Osteocyte (in vitro differentiated cells): ENCODE measurements around the gene FOXJ2. TPM values are rescaled to one million over a fixed set of nuclear protein-coding genes. Genes with fewer than 3 reads are reported as not detected.
"Not testable (repeated sequence)": the region's sequence is repeated elsewhere in the genome, so short reads cannot be mapped to it uniquely, and the experiment has no call there.

Source experiments
- DNase-seq: peaks from one replicate; pipeline ENCODE4 v3.0.0; 2021; ENCODE audit warnings: mixed read lengths; ENCODE audit not compliant: unreplicated experiment; ENCODE audit errors: extremely low spot score
- H3K27ac Mint-ChIP-seq: one replicate; pipeline ENCODE4 v1.8.0; 2021; ENCODE audit warnings: mild to moderate bottlenecking, mixed read lengths; ENCODE audit not compliant: unreplicated experiment
- H3K27me3 Mint-ChIP-seq: one replicate; pipeline ENCODE4 v1.8.0; 2021; ENCODE audit warnings: mixed read lengths; ENCODE audit not compliant: unreplicated experiment
- H3K36me3 Mint-ChIP-seq: one replicate; pipeline ENCODE4 v1.8.0; 2021; ENCODE audit warnings: mixed read lengths; ENCODE audit not compliant: unreplicated experiment
- H3K4me1 Mint-ChIP-seq: one replicate; pipeline ENCODE4 v1.8.0; 2021; ENCODE audit warnings: mixed read lengths; ENCODE audit not compliant: unreplicated experiment
- H3K4me3 Mint-ChIP-seq: one replicate; pipeline ENCODE4 v1.8.0; 2021; ENCODE audit warnings: mild to moderate bottlenecking, moderate library complexity, mixed read lengths; ENCODE audit not compliant: unreplicated experiment
- H3K9me3 Mint-ChIP-seq: one replicate; pipeline ENCODE4 v1.8.0; 2021; ENCODE audit warnings: mixed read lengths; ENCODE audit not compliant: unreplicated experiment
- long read RNA-seq: library from polyadenylated mRNA; unstranded; transcript quantifications from one replicate; pipeline ENCODE4 v2.0.0, GENCODE V29; 2021
- total RNA-seq: library from RNA; stranded (reverse); gene quantifications from 2 replicates; pipeline ENCODE4 v1.2.1, GENCODE V29; 2021
- TF ChIP-seq, protein P1 (sequence below): fragments of 200-600 bp; sonication (generic); IDR thresholded peaks from 2 replicates; pipeline ENCODE4 v1.5.0; 2021; ENCODE audit warnings: antibody characterized with exemption, mild to moderate bottlenecking, moderate library complexity

FOXJ2 gene
- total RNA-seq, result 20.3 and 21.4 TPM in 2 replicates
- long read RNA-seq, partial matches to known transcripts, result 12 of 13 reads
- long read RNA-seq, other reads (novel, unspliced or antisense), result 1 of 13 reads

DNA sequence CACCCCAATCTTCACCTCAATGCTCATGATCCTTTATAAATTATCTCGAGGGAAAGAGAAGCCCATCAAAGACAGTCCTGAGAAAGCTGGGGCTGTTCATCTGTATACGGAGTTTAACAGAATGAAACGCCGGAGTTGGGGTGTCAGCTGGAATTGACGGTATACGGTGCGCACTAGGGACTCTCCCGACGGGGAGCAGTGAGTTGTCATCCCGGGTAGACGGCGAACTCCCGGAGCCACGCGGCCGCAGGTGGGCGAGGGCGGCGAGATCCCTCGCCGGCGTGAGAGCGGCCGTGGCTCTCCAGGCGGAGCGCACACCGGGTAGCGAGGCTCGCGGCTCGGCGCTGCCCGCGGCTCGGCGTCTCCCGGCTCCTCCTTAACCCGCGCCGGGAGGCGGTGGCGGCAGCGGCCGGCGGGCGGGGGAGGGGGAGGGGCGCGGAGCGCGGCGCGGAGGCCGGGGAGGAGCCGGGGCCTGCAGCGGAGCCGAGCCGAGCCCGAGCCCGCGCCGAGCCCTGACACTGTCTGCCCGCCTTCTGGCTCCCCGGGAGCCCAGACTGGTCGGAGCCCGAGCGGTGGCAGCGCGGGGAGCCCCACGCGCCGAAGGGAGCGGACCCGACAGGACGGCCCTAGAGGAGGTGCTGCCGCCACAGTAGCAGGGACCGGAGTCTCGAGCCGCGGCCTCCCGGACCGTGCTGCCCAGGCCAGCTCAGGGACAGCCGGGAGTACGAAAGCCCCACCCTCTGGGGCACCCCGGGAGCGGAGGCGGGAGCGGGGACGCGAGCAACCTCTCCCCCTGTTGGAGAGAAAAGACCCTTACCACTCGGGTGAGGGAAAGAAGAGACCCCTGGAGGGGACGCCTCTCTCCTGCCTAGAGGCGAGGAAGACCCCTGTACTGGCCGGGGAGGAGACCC lies at the start of gene FOXJ2:
Gene FOXJ2, plus strand, starts transcription at position 475 of the 911 bp plus-strand sequence. CDS start 7,117 bp downstream, outside the sequence.
- TF ChIP-seq, protein P1, sequence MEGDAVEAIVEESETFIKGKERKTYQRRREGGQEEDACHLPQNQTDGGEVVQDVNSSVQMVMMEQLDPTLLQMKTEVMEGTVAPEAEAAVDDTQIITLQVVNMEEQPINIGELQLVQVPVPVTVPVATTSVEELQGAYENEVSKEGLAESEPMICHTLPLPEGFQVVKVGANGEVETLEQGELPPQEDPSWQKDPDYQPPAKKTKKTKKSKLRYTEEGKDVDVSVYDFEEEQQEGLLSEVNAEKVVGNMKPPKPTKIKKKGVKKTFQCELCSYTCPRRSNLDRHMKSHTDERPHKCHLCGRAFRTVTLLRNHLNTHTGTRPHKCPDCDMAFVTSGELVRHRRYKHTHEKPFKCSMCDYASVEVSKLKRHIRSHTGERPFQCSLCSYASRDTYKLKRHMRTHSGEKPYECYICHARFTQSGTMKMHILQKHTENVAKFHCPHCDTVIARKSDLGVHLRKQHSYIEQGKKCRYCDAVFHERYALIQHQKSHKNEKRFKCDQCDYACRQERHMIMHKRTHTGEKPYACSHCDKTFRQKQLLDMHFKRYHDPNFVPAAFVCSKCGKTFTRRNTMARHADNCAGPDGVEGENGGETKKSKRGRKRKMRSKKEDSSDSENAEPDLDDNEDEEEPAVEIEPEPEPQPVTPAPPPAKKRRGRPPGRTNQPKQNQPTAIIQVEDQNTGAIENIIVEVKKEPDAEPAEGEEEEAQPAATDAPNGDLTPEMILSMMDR, result peak; percentile 33
- no peaks in the 10 kb centered on the region for H3K27me3 Mint-ChIP-seq
- H3K4me1 Mint-ChIP-seq, result peaks cover 50% of the 10 kb centered on the region
- peak within 1 kb of the TSS; percentile 87 for H3K4me3 Mint-ChIP-seq
- DNase-seq, result peak; percentile 93
- H3K9me3 Mint-ChIP-seq, result no peaks in the 10 kb centered on the region
- H3K36me3 Mint-ChIP-seq, result peaks cover 4% of the 10 kb centered on the region
- peak within 1 kb of the TSS; percentile 85 for H3K27ac Mint-ChIP-seq

DNA sequence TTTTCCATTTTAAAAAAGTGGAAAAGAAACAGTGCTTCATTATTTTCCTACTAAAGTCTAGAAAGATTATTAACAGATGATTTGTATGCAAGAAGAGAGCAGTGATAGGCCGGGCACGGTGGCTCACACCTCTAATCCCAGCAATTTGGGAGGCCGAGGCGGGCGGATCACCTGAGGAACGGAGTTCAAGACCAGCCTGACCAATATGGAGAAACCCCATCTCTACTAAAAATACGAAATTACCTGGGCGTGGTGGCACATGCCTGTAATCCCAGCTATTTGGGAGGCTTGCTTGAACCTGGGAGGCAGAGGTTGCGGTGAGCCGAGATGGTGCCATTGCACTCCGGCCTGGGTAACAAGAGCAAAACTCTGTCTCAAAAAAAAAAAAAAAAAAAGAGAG lies 49.5 kb upstream of the FOXJ2 start:
- not testable (repeated sequence) for H3K4me3 Mint-ChIP-seq, H3K36me3 Mint-ChIP-seq, DNase-seq, H3K27me3 Mint-ChIP-seq, H3K4me1 Mint-ChIP-seq, H3K27ac Mint-ChIP-seq, H3K9me3 Mint-ChIP-seq

DNA sequence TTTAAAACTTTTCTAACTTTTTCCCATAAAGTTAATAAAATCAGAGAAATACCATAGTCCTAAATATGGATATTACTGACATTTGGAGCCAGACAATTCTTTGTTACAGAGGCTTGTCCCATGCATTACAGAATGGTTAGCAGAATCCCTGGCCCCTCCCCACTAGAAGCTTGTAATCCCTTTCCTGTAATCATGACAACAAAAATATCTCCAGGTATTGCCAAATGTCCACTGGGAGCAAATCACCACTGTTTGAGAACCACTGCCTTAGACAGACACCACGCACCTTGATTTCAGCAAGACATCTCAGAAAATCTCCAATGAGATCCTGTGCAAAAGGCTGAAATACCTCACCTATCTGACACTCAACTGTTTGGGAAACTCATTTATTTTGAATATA lies 49.1 kb upstream of the FOXJ2 start:
- DNase-seq, H3K4me3 Mint-ChIP-seq, H3K9me3 Mint-ChIP-seq, H3K4me1 Mint-ChIP-seq, H3K27ac Mint-ChIP-seq, H3K27me3 Mint-ChIP-seq, H3K36me3 Mint-ChIP-seq: not testable (repeated sequence)

DNA sequence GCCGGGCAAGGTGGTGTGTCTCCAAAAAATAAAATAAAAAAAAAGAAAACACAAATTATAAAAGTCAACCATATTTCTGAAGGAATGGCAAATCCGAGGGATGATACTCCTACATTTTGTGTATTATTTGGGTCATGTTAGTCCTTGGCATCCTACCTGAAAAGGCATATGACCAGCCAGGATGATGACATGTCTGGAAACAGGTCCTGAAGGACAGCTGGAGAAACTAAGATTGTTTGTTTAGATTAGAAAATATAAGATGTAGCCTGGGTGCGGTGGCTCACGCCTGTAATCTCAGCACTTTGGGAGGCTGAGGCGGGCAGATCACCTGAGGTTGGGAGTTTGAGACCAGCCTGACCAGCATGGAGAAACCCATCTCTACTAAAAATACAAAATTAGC lies 47.6 kb upstream of the FOXJ2 start:
- no peaks in the 10 kb centered on the region for H3K9me3 Mint-ChIP-seq
- no peaks in the 10 kb centered on the region for H3K36me3 Mint-ChIP-seq
- no peak overlapping the region for H3K4me3 Mint-ChIP-seq
- no peaks in the 10 kb centered on the region for H3K27me3 Mint-ChIP-seq
- DNase-seq, result no peak
- H3K27ac Mint-ChIP-seq, result no peak overlapping the region
- peaks cover 2% of the 10 kb centered on the region for H3K4me1 Mint-ChIP-seq
- TF ChIP-seq, protein P1, result no peak

DNA sequence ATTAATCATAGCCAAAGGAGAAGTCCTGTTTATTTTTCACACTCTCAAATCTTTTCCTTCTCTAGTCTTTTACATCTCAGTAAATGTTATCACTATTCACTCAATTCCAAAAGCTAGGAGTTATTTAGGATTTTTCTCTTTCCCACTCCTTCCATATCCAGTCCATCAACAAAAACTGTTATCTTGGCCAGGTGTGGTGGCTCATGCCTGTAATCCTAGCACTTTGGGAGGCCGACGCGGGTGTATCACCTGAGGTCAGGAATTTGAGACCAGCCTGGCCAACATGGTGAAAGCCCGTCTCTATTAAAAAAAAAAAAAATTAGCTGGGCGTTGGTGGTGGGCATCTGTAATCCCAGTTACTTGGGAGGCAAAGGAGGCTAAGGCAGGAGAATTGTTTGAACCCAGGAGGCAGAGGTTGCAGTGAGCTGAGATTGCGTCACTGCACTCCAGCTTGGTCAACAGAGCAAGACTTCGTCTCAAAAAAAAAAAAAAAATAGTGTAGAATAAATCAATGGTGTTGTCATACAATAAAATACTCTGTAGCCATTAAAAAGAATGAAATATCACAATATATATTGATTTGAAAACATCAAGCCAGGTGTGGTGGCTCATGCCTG lies 46.6 kb upstream of the FOXJ2 start:
- Mint-ChIP-seq H3K27me3 (no peaks in the 10 kb centered on the region), H3K36me3 (no peaks in the 10 kb centered on the region)

More for the DNA sequence above, 46.6 kb upstream of the FOXJ2 start:
- no peak overlapping the region for H3K4me3 Mint-ChIP-seq
- H3K9me3 Mint-ChIP-seq, result no peaks in the 10 kb centered on the region
- no peak for DNase-seq
- TF ChIP-seq, protein P1, result no peak
- H3K4me1 Mint-ChIP-seq, result peaks cover 2% of the 10 kb centered on the region
- H3K27ac Mint-ChIP-seq, result no peak overlapping the region
